Skeletal muscle tissue (tissue), 4 donors: Measurements from ENCODE around the gene SLC16A7. TPM values are rescaled to one million over a fixed set of nuclear protein-coding genes. Genes with fewer than 3 reads are reported as not detected.

Experiments
- H3K27ac ChIP-seq: one replicate; pipeline ENCODE4 v1.7.0; 2013; ENCODE audit warnings: mild to moderate bottlenecking, low read depth, low read length, inconsistent platforms
- H3K27me3 ChIP-seq, 3 donors: one replicate each; pipeline ENCODE4 v1.7.0; 2013; ENCODE audit warnings: low read length in 3 of 3; ENCODE audit not compliant: control insufficient read depth in 3 of 3, insufficient read depth in 3 of 3
- H3K36me3 ChIP-seq, 3 donors: one replicate each; pipeline ENCODE4 v1.7.0; 2013; ENCODE audit warnings: low read length in 3 of 3; ENCODE audit not compliant: control insufficient read depth in 3 of 3, insufficient read depth in 3 of 3
- H3K4me1 ChIP-seq, 3 donors: one replicate each; pipeline ENCODE4 v1.7.0; 2013; ENCODE audit warnings: low read length in 3 of 3, mild to moderate bottlenecking in 3 of 3; ENCODE audit not compliant: control insufficient read depth in 3 of 3, insufficient read depth in 3 of 3
- H3K4me3 ChIP-seq, 3 donors: one replicate each; pipeline ENCODE4 v1.7.0; 2013; ENCODE audit warnings: low read length in 3 of 3
- H3K9ac ChIP-seq, 3 donors: one replicate each; pipeline ENCODE4 v1.7.0; 2013; ENCODE audit warnings: low read length in 3 of 3, mild to moderate bottlenecking in 3 of 3, moderate library complexity in 2 of 3, low read depth in 1 of 3
- H3K9me3 ChIP-seq, 3 donors: one replicate each; pipeline ENCODE4 v1.7.0; 2013; ENCODE audit warnings: low read length in 3 of 3; ENCODE audit not compliant: control insufficient read depth in 3 of 3
- total RNA-seq: library from RNA; depleted of rRNA; stranded (reverse); fragments of >200 nt; gene quantifications from one replicate; pipeline ENCODE4 v1.2.3, GENCODE V29; 2014
- donor health status: Osteomylitis.

The SLC16A7 gene
- total RNA-seq, 1 donor from 2014 or later: 9.4 TPM

GRCh38 chr12:59643550-59643949 is 47.7 kb downstream of the SLC16A7 start:
- Histone ChIP-seq H3K9ac (no peak overlapping the region), H3K4me3 (no peak overlapping the region), H3K9me3 (no peaks in the 10 kb centered on the region), H3K27me3 (no peaks in the 10 kb centered on the region), H3K4me1 (no peaks in the 10 kb centered on the region), H3K27ac (no peak overlapping the region), H3K36me3 (no peaks in the 10 kb centered on the region)

- H3K36me3 ChIP-seq: no peaks in the 10 kb centered on the region
- H3K9me3 ChIP-seq: no peaks in the 10 kb centered on the region
- no peak overlapping the region for H3K9ac ChIP-seq
- H3K4me3 ChIP-seq: no peak overlapping the region
- no peaks in the 10 kb centered on the region for H3K27me3 ChIP-seq
- no peak overlapping the region for H3K27ac ChIP-seq
- H3K4me1 ChIP-seq: no peaks in the 10 kb centered on the region
Measured at GRCh38 chr12:59645242-59645641, 49.4 kb downstream of the SLC16A7 start.

- no peaks in the 10 kb centered on the region for H3K4me1 ChIP-seq
- no peaks in the 10 kb centered on the region for H3K27me3 ChIP-seq
- H3K9ac ChIP-seq: no peak overlapping the region
- H3K4me3 ChIP-seq: no peak overlapping the region
- no peaks in the 10 kb centered on the region for H3K36me3 ChIP-seq
- H3K9me3 ChIP-seq: no peaks in the 10 kb centered on the region
- H3K27ac ChIP-seq: no peak overlapping the region
Measured at GRCh38 chr12:59646636-59647035, 50.8 kb downstream of the SLC16A7 start.

GRCh38 chr12:59649203-59649602 is 53.4 kb downstream of the SLC16A7 start:
- Histone ChIP-seq H3K4me3 (no peak overlapping the region), H3K27me3 (no peaks in the 10 kb centered on the region), H3K9me3 (no peaks in the 10 kb centered on the region), H3K27ac (no peak overlapping the region), H3K4me1 (no peaks in the 10 kb centered on the region), H3K9ac (no peak overlapping the region), H3K36me3 (no peaks in the 10 kb centered on the region)

GRCh38 chr12:59650588-59651228 is 54.9 kb downstream of the SLC16A7 start:
- H3K27me3 ChIP-seq: no peaks in the 10 kb centered on the region
- H3K9me3 ChIP-seq: no peaks in the 10 kb centered on the region
- no peak overlapping the region for H3K4me3 ChIP-seq
- no peak overlapping the region for H3K9ac ChIP-seq
- H3K27ac ChIP-seq: no peak overlapping the region
- H3K36me3 ChIP-seq: no peaks in the 10 kb centered on the region
- no peaks in the 10 kb centered on the region for H3K4me1 ChIP-seq

DNA sequence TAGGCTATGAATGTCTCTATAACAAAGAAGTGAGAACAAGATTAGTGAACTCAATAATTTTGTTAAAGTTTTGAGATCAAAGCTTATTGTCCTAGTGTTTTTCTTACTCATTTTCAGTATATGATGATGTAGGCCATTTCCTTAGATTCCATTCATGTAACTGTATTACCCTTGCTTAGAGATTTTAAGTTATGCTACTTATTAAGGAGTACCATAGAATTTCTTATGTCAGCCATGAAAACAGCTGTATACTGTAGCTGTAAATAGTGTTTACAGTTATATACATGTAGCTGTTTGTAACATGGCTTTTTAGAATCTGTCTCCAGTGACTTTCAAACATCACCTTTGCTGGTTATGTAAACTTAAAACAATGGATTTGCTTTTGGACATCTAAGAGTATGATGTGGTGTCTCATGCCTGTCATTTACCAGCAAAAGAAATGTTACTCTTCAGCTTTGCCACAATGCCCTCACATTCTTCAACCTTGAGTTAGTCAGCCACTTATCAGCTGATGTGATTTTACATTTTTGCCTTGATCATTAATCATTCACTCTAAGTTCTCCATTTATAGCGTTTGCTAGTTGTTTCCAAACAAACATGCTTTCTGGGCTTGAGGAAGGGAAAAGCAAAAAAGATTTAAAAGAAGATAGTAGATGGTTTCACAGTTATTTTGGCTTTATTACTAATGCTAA is 55.5 kb downstream of the SLC16A7 start:
- Histone ChIP-seq H3K9me3 (no peaks in the 10 kb centered on the region), H3K36me3 (no peaks in the 10 kb centered on the region), H3K27ac (no peak overlapping the region), H3K27me3 (no peaks in the 10 kb centered on the region), H3K9ac (no peak overlapping the region), H3K4me1 (no peaks in the 10 kb centered on the region), H3K4me3 (no peak overlapping the region)

DNA sequence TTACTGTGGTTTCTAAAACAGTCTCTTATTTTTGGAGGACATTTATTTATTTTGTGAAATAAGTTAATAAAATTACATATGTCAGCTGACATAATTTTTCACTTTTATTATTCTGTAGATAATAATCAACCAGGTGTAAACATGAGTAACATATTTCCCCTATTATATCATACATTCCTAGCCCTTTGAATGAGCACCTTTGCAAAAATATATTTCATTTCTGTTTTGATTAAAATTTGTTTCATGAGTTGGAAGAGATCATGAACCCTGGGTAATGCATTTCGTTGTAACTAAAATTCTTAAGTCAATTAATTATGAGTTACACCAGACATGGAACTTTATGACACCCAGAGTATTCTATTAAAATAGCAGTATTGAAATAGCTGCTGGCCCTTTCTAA is 56.3 kb downstream of the SLC16A7 start:
- H3K9ac ChIP-seq: no peak overlapping the region
- no peak overlapping the region for H3K4me3 ChIP-seq
- no peaks in the 10 kb centered on the region for H3K36me3 ChIP-seq
- H3K27me3 ChIP-seq: no peaks in the 10 kb centered on the region
- no peaks in the 10 kb centered on the region for H3K4me1 ChIP-seq
- H3K27ac ChIP-seq: no peak overlapping the region
- no peaks in the 10 kb centered on the region for H3K9me3 ChIP-seq

- Histone ChIP-seq H3K4me3 (no peak overlapping the region), H3K4me1 (no peaks in the 10 kb centered on the region), H3K9ac (no peak overlapping the region), H3K27me3 (no peaks in the 10 kb centered on the region), H3K36me3 (no peaks in the 10 kb centered on the region), H3K9me3 (no peaks in the 10 kb centered on the region), H3K27ac (no peak overlapping the region)
Measured at GRCh38 chr12:59654061-59654460, 58.2 kb downstream of the SLC16A7 start.

- no peak overlapping the region for H3K27ac ChIP-seq
- no peaks in the 10 kb centered on the region for H3K9me3 ChIP-seq
- no peaks in the 10 kb centered on the region for H3K27me3 ChIP-seq
- no peaks in the 10 kb centered on the region for H3K4me1 ChIP-seq
- H3K4me3 ChIP-seq: no peak overlapping the region
- H3K36me3 ChIP-seq: no peaks in the 10 kb centered on the region
- H3K9ac ChIP-seq: no peak overlapping the region
Measured at GRCh38 chr12:59657266-59657665, 61.4 kb downstream of the SLC16A7 start.

GRCh38 chr12:59657711-59658110 is 61.9 kb downstream of the SLC16A7 start:
- Histone ChIP-seq H3K27ac (no peak overlapping the region), H3K9me3 (no peaks in the 10 kb centered on the region), H3K9ac (no peak overlapping the region), H3K36me3 (no peaks in the 10 kb centered on the region), H3K4me3 (no peak overlapping the region), H3K27me3 (no peaks in the 10 kb centered on the region), H3K4me1 (no peaks in the 10 kb centered on the region)
